ENCODE measurements around the gene TBPL1.

Gene TBPL1

GRCh38 chr6:133972388-133972787, 19.4 kb downstream of the TBPL1 start:
- H2AFZ ChIP-seq (ENCODE audit: low read length), result no peak overlapping the region
- DNase-seq, result no peak
- no peak overlapping the region for H3K4me3 ChIP-seq (ENCODE audit: low read length)
- H3K4me1 ChIP-seq (ENCODE audit: low read length), result no peaks in the 10 kb centered on the region
- no peaks in the 10 kb centered on the region for H4K20me1 ChIP-seq (ENCODE audit: insufficient read depth, low read length)
- TF ChIP-seq EZH2 (optimal IDR thresholded peaks at IDR 0.05; ENCODE audit: low read depth, low read length) (no peak), CTCF (IDR thresholded peaks at IDR 0.05; ENCODE audit: low read length) (no peak), EZH2phosphoT487 (IDR thresholded peaks at IDR 0.05; ENCODE audit: low read length) (no peak)
- H3K9ac ChIP-seq (ENCODE audit: low read length), result no peak overlapping the region
- no peaks in the 10 kb centered on the region for H3K9me2 ChIP-seq (replicated peaks; ENCODE audit: insufficient read depth, low read length)
- no peaks in the 10 kb centered on the region for H3K36me3 ChIP-seq (replicated peaks; ENCODE audit: insufficient read depth, low read length)
- no peaks in the 10 kb centered on the region for H3K9me3 ChIP-seq (replicated peaks; ENCODE audit: insufficient read depth, low read length)
- no peak overlapping the region for H3K27ac ChIP-seq (ENCODE audit: low read length)
- H3K4me2 ChIP-seq (ENCODE audit: low read depth, low read length), result no peak overlapping the region
- H3K79me2 ChIP-seq (ENCODE audit: low read length), result peaks cover 33% of the 10 kb centered on the region
- H3F3A ChIP-seq (ENCODE audit: insufficient read depth, low read length), result no peaks in the 10 kb centered on the region
- no peaks in the 10 kb centered on the region for H3K27me3 ChIP-seq (replicated peaks; ENCODE audit: insufficient read depth, low read length)

GRCh38 chr6:133973109-133973971, 20.3 kb downstream of the TBPL1 start:
- no peaks in the 10 kb centered on the region for H3K36me3 ChIP-seq (replicated peaks; ENCODE audit: insufficient read depth, low read length)
- H4K20me1 ChIP-seq (ENCODE audit: insufficient read depth, low read length), result no peaks in the 10 kb centered on the region
- H3K9me2 ChIP-seq (replicated peaks; ENCODE audit: insufficient read depth, low read length), result no peaks in the 10 kb centered on the region
- peaks cover 31% of the 10 kb centered on the region for H3K79me2 ChIP-seq (ENCODE audit: low read length)
- no peaks in the 10 kb centered on the region for H3F3A ChIP-seq (ENCODE audit: insufficient read depth, low read length)
- H3K27ac ChIP-seq (ENCODE audit: low read length), result no peak overlapping the region
- no peaks in the 10 kb centered on the region for H3K27me3 ChIP-seq (replicated peaks; ENCODE audit: insufficient read depth, low read length)
- peaks cover 3% of the 10 kb centered on the region for H3K4me1 ChIP-seq (ENCODE audit: low read length)
- peak; percentile 60 for DNase-seq
- no peaks in the 10 kb centered on the region for H3K9me3 ChIP-seq (replicated peaks; ENCODE audit: insufficient read depth, low read length)
- H2AFZ ChIP-seq (ENCODE audit: low read length), result no peak overlapping the region
- no peak overlapping the region for H3K9ac ChIP-seq (ENCODE audit: low read length)
- H3K4me3 ChIP-seq (ENCODE audit: low read length), result no peak overlapping the region
- TF ChIP-seq CTCF (IDR thresholded peaks at IDR 0.05; ENCODE audit: low read length) (peak; percentile 67), EZH2 (optimal IDR thresholded peaks at IDR 0.05; ENCODE audit: low read depth, low read length) (no peak), EZH2phosphoT487 (IDR thresholded peaks at IDR 0.05; ENCODE audit: low read length) (no peak)
- H3K4me2 ChIP-seq (ENCODE audit: low read depth, low read length), result no peak overlapping the region

GRCh38 chr6:133977983-133978895, 25.2 kb downstream of the TBPL1 start:
- Histone ChIP-seq H3K4me3 (ENCODE audit: low read length) (no peak overlapping the region), H3K9me2 (replicated peaks; ENCODE audit: insufficient read depth, low read length) (no peaks in the 10 kb centered on the region), H3K9ac (ENCODE audit: low read length) (no peak overlapping the region), H2AFZ (ENCODE audit: low read length) (no peak overlapping the region), H3K4me1 (ENCODE audit: low read length) (peaks cover 11% of the 10 kb centered on the region), H3K79me2 (ENCODE audit: low read length) (peaks cover 19% of the 10 kb centered on the region), H3F3A (ENCODE audit: insufficient read depth, low read length) (no peaks in the 10 kb centered on the region), H3K9me3 (replicated peaks; ENCODE audit: insufficient read depth, low read length) (no peaks in the 10 kb centered on the region), H3K4me2 (ENCODE audit: low read depth, low read length) (no peak overlapping the region), H4K20me1 (ENCODE audit: insufficient read depth, low read length) (no peaks in the 10 kb centered on the region), H3K27me3 (replicated peaks; ENCODE audit: insufficient read depth, low read length) (no peaks in the 10 kb centered on the region), H3K36me3 (replicated peaks; ENCODE audit: insufficient read depth, low read length) (no peaks in the 10 kb centered on the region), H3K27ac (ENCODE audit: low read length) (no peak overlapping the region)
- DNase-seq, result no peak
- no peak for TF ChIP-seq CTCF (IDR thresholded peaks at IDR 0.05; ENCODE audit: low read length)
